Inflammatory macrophage treated with lipopolysaccharide for 1 hour (primary cell): ENCODE data around the gene CGB8.
A peak's percentile ranks its signal among the peaks of the same experiment; 100 is the strongest.
"Not testable (repeated sequence)": the region's sequence is repeated elsewhere in the genome, so short reads cannot be mapped to it uniquely, and the experiment has no call there.

Source experiments
- DNase-seq, 2 donors: peaks; one replicate each; pipeline ENCODE4 v3.0.0-alpha.2; 2020 to 2022

CGB8 gene

GRCh38 chr19:49049011-49049410, at the start of gene CGB8:
Gene CGB8 (minus strand): TSS chr19:49049111. CDS start chr19:49048739, 372 bp downstream.
- DNase-seq, result not testable (repeated sequence)

- DNase-seq, result peak; percentile 37 to 89
Measured at GRCh38 chr19:49097453-49098288, 48.8 kb upstream of the CGB8 start.

- no peak for DNase-seq
Measured at GRCh38 chr19:49094505-49095482, 45.9 kb upstream of the CGB8 start.

- no peak for DNase-seq
Measured at GRCh38 chr19:49092686-49093085, 43.8 kb upstream of the CGB8 start.

GRCh38 chr19:49091391-49092038, 42.6 kb upstream of the CGB8 start:
- DNase-seq, result no peak

- DNase-seq, result no peak
Measured at GRCh38 chr19:49086296-49086695, 37.4 kb upstream of the CGB8 start.

- peak in 1 of 2 donors; percentile 3 for DNase-seq
Measured at GRCh38 chr19:49085868-49086232, 36.9 kb upstream of the CGB8 start.

- DNase-seq, result peak; percentile 98
Measured at GRCh38 chr19:49085020-49085867, 36.3 kb upstream of the CGB8 start, which contains the start of gene SNRNP70. Gene SNRNP70 (plus strand): TSS chr19:49085451. CDS start chr19:49086415, 964 bp downstream.

GRCh38 chr19:49084206-49085019, 35.5 kb upstream of the CGB8 start:
- no peak for DNase-seq

GRCh38 chr19:49081273-49081672, 32.4 kb upstream of the CGB8 start:
- no peak for DNase-seq

GRCh38 chr19:49080392-49080791, 31.5 kb upstream of the CGB8 start:
- no peak for DNase-seq

GRCh38 chr19:49074869-49075268, 26.0 kb upstream of the CGB8 start:
- DNase-seq, result peak in 1 of 2 donors; percentile 27

GRCh38 chr19:49073514-49074378, 24.8 kb upstream of the CGB8 start:
- DNase-seq, result peak; percentile 14 to 19

GRCh38 chr19:49071860-49072547, 23.1 kb upstream of the CGB8 start:
- no peak for DNase-seq

GRCh38 chr19:49070416-49070815, 21.5 kb upstream of the CGB8 start:
- DNase-seq, result no peak

- no peak for DNase-seq
Measured at GRCh38 chr19:49069026-49069425, 20.1 kb upstream of the CGB8 start.

- no peak for DNase-seq
Measured at GRCh38 chr19:49067554-49067953, 18.6 kb upstream of the CGB8 start.

GRCh38 chr19:49065905-49066512, 17.1 kb upstream of the CGB8 start:
- no peak for DNase-seq
